CD14-positive monocyte (primary cell): Measurements from ENCODE around the gene ELMOD1. TPM values are rescaled to one million over a fixed set of nuclear protein-coding genes. Genes with fewer than 3 reads are reported as not detected.

Source experiments
- DNase-seq, 3 donors: peaks; one replicate each; pipeline ENCODE4 v3.0.0-alpha.2; 2011 to 2022
- H2AFZ ChIP-seq: 2 replicates; pipeline ENCODE4 v1.6.0; 2012; ENCODE audit warnings: mild to moderate bottlenecking, low read depth, low read length, inconsistent platforms; ENCODE audit not compliant: insufficient read depth, poor library complexity, severe bottlenecking
- H3K27ac ChIP-seq, 2 donors: 1 replicate in 1 of 2; 2 replicates in 1 of 2; pipeline ENCODE4 v1.5.1; 2012 to 2013; ENCODE audit warnings: low read length in 2 of 2, control low read depth in 1 of 2, inconsistent platforms in 1 of 2, low read depth in 1 of 2, mild to moderate bottlenecking in 1 of 2
- H3K27me3 ChIP-seq, 2 donors: one replicate each; pipeline versions ENCODE4 v1.6.0 to v1.6.1; 2011 to 2013; ENCODE audit warnings: low read length in 2 of 2; ENCODE audit not compliant: control insufficient read depth in 2 of 2, insufficient read depth in 2 of 2
- H3K36me3 ChIP-seq, 2 donors: replicated peaks in 1 of 2; 1 replicate in 1 of 2; 2 replicates in 1 of 2; pipeline versions ENCODE4 v1.5.1 to v1.6.1; 2012 to 2013; ENCODE audit warnings: low read length in 2 of 2, control low read depth in 1 of 2, inconsistent platforms in 1 of 2, mild to moderate bottlenecking in 1 of 2; ENCODE audit not compliant: insufficient read depth in 2 of 2, control insufficient read depth in 1 of 2
- H3K4me1 ChIP-seq, 2 donors: 1 replicate in 1 of 2; 2 replicates in 1 of 2; pipeline versions ENCODE4 v1.5.1 to v1.6.1; 2012 to 2013; ENCODE audit warnings: low read length in 2 of 2, control low read depth in 1 of 2, inconsistent platforms in 1 of 2, mild to moderate bottlenecking in 1 of 2, moderate library complexity in 1 of 2; ENCODE audit not compliant: insufficient read depth in 2 of 2, control insufficient read depth in 1 of 2
- H3K4me2 ChIP-seq: replicated peaks from 2 replicates; pipeline ENCODE3; 2012; ENCODE audit warnings: low read length, moderate library complexity, mild to moderate bottlenecking; ENCODE audit not compliant: poor library complexity, severe bottlenecking; ENCODE audit errors: extremely low read depth
- H3K4me3 ChIP-seq, 3 experiments: fragments of 200-600 bp in 1 of 3; sonication (generic) in 1 of 3; replicated peaks in 1 of 3; 1 replicate in 2 of 3; 2 replicates in 1 of 3; pipeline ENCODE4 v1.5.1; 2011 to 2013; ENCODE audit warnings: low read length in 3 of 3, mild to moderate bottlenecking in 3 of 3, control low read depth in 2 of 3, low read depth in 2 of 3, inconsistent platforms in 1 of 3, moderate library complexity in 1 of 3
- H3K79me2 ChIP-seq: 2 replicates; pipeline ENCODE4 v1.6.0; 2012; ENCODE audit warnings: mild to moderate bottlenecking, control low read depth, inconsistent platforms, low read length, moderate library complexity; ENCODE audit not compliant: insufficient read depth
- H3K9ac ChIP-seq: 2 replicates; pipeline ENCODE4 v1.6.0; 2017; ENCODE audit warnings: low read length, mild to moderate bottlenecking; ENCODE audit not compliant: insufficient read depth, poor library complexity, severe bottlenecking
- H3K9me3 ChIP-seq, 2 donors: replicated peaks in 1 of 2; 1 replicate in 1 of 2; 2 replicates in 1 of 2; pipeline versions ENCODE4 v1.5.1 to v1.6.1; 2012 to 2013; ENCODE audit warnings: low read length in 2 of 2, control low read depth in 1 of 2; ENCODE audit not compliant: control insufficient read depth in 1 of 2, insufficient read depth in 1 of 2
- H4K20me1 ChIP-seq: 2 replicates; pipeline ENCODE4 v1.6.0; 2012; ENCODE audit warnings: mild to moderate bottlenecking, low read length, control low read depth, moderate library complexity; ENCODE audit not compliant: insufficient read depth
- H3K27ac Mint-ChIP-seq, 7 donors: one replicate each; pipeline ENCODE4 v1.8.0; 2020; ENCODE audit warnings: mild to moderate bottlenecking in 7 of 7, mixed read lengths in 7 of 7, moderate library complexity in 6 of 7, inconsistent platforms in 2 of 7
- H3K27me3 Mint-ChIP-seq, 3 donors: one replicate each; pipeline ENCODE4 v1.8.0; 2021 to 2022; ENCODE audit warnings: low read depth in 3 of 3, mild to moderate bottlenecking in 3 of 3, mixed read lengths in 3 of 3, moderate library complexity in 3 of 3, inconsistent platforms in 1 of 3
- H3K36me3 Mint-ChIP-seq, 2 donors: one replicate each; pipeline ENCODE4 v1.8.0; 2020; ENCODE audit warnings: mixed read lengths in 2 of 2, inconsistent platforms in 1 of 2, mild to moderate bottlenecking in 1 of 2
- H3K4me1 Mint-ChIP-seq: one replicate; pipeline ENCODE4 v1.8.0; 2020; ENCODE audit warnings: mild to moderate bottlenecking, mixed read lengths
- H3K4me3 Mint-ChIP-seq, 2 donors: one replicate each; pipeline ENCODE4 v1.8.0; 2020; ENCODE audit warnings: mild to moderate bottlenecking in 2 of 2, mixed read lengths in 2 of 2, moderate library complexity in 1 of 2
- H3K9me3 Mint-ChIP-seq, 7 donors: one replicate each; pipeline ENCODE4 v1.8.0; 2020 to 2022; ENCODE audit warnings: mixed read lengths in 7 of 7, mild to moderate bottlenecking in 6 of 7, moderate library complexity in 6 of 7, inconsistent platforms in 2 of 7
- WGBS: methylation state at CpG from one replicate; pipeline ENCODE4 v1.1.5; 2013; ENCODE audit warnings: missing lambda C conversion rate; ENCODE audit not compliant: insufficient coverage; 5-methylcytosine and 5-hydroxymethylcytosine counted together
- intact Hi-C, 2 donors: fragments of 100-400 bp; cut with micrococcal nuclease; formaldehyde crosslinking; loops; one replicate each; pipeline versions ENCODE4 v1.15.0 to v1.15.1; 2023
- polyA plus RNA-seq, 3 donors: library from polyadenylated mRNA; depleted of rRNA in 1 of 3; unstranded in 2 of 3; stranded (reverse) in 1 of 3; fragments of 300-500 nt in 2 of 3; fragments of >200 nt in 1 of 3; fragmentation: Illumina TruSeq in 2 of 3; gene quantifications; 1 replicate in 2 of 3; 2 replicates in 1 of 3; pipeline ENCODE4 v1.2.3, GENCODE V29; 2012 to 2021
- TF ChIP-seq, protein P1 (sequence below): fragments of 200-600 bp; IDR thresholded peaks from one replicate; pipeline ENCODE4 v1.8.0; 2022; ENCODE audit warnings: antibody characterized with exemption, mild to moderate bottlenecking

Gene ELMOD1
- polyA plus RNA-seq, 3 donors = not detected

DNA sequence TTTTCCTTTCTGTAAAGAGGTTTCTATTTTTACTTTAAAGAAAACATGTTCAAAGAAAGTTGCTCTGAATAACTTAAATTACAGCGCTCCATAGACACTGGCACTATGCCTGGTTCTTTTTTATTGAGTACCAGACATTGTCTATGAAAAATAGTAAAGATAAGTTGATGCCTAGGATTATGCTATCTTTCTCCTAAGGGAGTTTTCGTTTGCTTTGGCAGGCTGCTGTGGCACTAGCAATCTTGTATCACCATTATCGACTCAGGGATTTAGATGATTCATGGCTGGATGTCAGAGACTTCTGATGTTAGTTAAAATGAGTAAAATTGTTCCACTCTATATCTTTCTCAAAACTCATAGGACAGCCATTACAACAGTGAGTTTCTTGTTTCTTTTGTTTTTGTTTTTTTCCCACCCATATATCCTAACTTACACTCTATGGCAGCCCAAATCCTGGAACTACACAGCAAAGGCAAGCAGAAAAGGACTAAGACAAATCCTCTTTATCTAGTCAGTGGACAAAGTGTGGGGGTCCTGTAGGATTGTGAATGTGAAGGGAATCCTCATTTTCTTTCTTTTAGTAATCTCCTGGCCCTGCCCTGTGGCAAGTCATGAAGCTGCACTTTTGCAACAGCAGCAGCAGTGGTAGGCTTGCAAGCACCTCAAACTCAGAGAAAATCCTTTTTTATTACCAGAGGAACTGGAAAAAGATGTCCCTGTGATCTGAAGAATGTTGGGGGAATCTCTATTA, 100.2 kb downstream of the ELMOD1 start:
- no peaks in the 10 kb centered on the region for H3K36me3 Mint-ChIP-seq
- H3K79me2 ChIP-seq = no peaks in the 10 kb centered on the region
- H4K20me1 ChIP-seq = no peaks in the 10 kb centered on the region
- H3K4me1 ChIP-seq = no peaks in the 10 kb centered on the region
- H3K4me1 Mint-ChIP-seq = peaks cover 2% of the 10 kb centered on the region
- no peak overlapping the region for H3K27ac Mint-ChIP-seq
- DNase-seq = no peak
- no peak overlapping the region for H3K4me3 ChIP-seq
- no peak overlapping the region for H3K27ac ChIP-seq
- intact Hi-C loops = loop anchor here in 1 of 2 donors (5.0 kb wide), 1 partner anchor 144 kb away; no protein-coding TSS in a partner anchor
- no peaks in the 10 kb centered on the region for H3K9me3 Mint-ChIP-seq
- H3K27me3 Mint-ChIP-seq = peaks cover 4 to 14% (median 14%) of the 10 kb centered on the region in 3 donors
- no peaks in the 10 kb centered on the region for H3K9me3 ChIP-seq
- no peak overlapping the region for H2AFZ ChIP-seq
- H3K4me2 ChIP-seq = no peak overlapping the region
- 92% methylated on average over 2 of the region's 3 CpGs for WGBS
- TF ChIP-seq, protein P1, sequence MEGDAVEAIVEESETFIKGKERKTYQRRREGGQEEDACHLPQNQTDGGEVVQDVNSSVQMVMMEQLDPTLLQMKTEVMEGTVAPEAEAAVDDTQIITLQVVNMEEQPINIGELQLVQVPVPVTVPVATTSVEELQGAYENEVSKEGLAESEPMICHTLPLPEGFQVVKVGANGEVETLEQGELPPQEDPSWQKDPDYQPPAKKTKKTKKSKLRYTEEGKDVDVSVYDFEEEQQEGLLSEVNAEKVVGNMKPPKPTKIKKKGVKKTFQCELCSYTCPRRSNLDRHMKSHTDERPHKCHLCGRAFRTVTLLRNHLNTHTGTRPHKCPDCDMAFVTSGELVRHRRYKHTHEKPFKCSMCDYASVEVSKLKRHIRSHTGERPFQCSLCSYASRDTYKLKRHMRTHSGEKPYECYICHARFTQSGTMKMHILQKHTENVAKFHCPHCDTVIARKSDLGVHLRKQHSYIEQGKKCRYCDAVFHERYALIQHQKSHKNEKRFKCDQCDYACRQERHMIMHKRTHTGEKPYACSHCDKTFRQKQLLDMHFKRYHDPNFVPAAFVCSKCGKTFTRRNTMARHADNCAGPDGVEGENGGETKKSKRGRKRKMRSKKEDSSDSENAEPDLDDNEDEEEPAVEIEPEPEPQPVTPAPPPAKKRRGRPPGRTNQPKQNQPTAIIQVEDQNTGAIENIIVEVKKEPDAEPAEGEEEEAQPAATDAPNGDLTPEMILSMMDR = no peak
- no peak overlapping the region for H3K4me3 Mint-ChIP-seq
- H3K27me3 ChIP-seq = peaks cover 6% of the 10 kb centered on the region in 2 donors
- H3K36me3 ChIP-seq = no peaks in the 10 kb centered on the region
- no peak overlapping the region for H3K9ac ChIP-seq

DNA sequence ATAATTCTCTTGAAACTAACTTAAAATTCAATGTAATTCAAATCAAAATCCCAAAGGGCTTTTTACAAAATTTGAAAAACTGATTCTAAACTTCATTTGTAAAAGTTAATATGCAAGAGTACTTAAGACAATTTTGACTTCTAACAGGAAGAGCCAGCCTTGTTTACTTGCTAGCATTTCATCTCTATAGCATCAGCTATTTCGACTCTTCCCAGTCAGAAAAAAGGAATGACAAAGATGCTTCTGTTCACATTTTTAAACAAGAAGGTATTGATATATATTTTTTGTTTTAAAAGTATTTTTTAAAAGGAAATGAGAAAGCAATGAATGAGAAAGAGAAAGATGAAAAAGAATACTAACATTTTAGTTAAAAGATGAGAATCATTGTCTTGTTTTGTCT, 104.5 kb downstream of the ELMOD1 start:
- H3K4me3 Mint-ChIP-seq = no peak overlapping the region
- TF ChIP-seq, protein P1 = no peak
- no peak overlapping the region for H2AFZ ChIP-seq
- no peak overlapping the region for H3K4me2 ChIP-seq
- no peaks in the 10 kb centered on the region for H3K79me2 ChIP-seq
- H3K4me3 ChIP-seq = no peak overlapping the region
- no peaks in the 10 kb centered on the region for H3K36me3 ChIP-seq
- no peak for DNase-seq
- intact Hi-C loops = no loop called here
- peaks cover 7 to 22% (median 18%) of the 10 kb centered on the region in 3 donors for H3K27me3 Mint-ChIP-seq
- no peak overlapping the region for H3K9ac ChIP-seq
- WGBS = no CpG with 5 or more reads among the region's 1 CpG
- H3K27ac ChIP-seq = no peak overlapping the region
- no peaks in the 10 kb centered on the region for H3K9me3 Mint-ChIP-seq
- H3K36me3 Mint-ChIP-seq = no peaks in the 10 kb centered on the region
- peaks cover 6 to 10% of the 10 kb centered on the region in 2 donors for H3K27me3 ChIP-seq
- no peak overlapping the region for H3K27ac Mint-ChIP-seq
- H4K20me1 ChIP-seq = no peaks in the 10 kb centered on the region
- no peaks in the 10 kb centered on the region for H3K9me3 ChIP-seq
- H3K4me1 ChIP-seq = no peaks in the 10 kb centered on the region
- no peaks in the 10 kb centered on the region for H3K4me1 Mint-ChIP-seq
